ENCODE results near the gene CHMP3. TPM values are rescaled to one million over a fixed set of nuclear protein-coding genes. Genes with fewer than 3 reads are reported as not detected.
"Not testable (repeated sequence)": the region's sequence is repeated elsewhere in the genome, so short reads cannot be mapped to it uniquely, and the experiment has no call there.

Gene CHMP3
- total RNA-seq, 1 experiment from 2014 or later, result 123 TPM

GRCh38 chr2:86552889-86553288, 10.4 kb downstream of the CHMP3 start:
- no peaks in the 10 kb centered on the region for H3K27me3 Mint-ChIP-seq (ENCODE audit: insufficient read depth, unreplicated experiment)
- CTCF ChIA-PET, result no interaction called here

DNA sequence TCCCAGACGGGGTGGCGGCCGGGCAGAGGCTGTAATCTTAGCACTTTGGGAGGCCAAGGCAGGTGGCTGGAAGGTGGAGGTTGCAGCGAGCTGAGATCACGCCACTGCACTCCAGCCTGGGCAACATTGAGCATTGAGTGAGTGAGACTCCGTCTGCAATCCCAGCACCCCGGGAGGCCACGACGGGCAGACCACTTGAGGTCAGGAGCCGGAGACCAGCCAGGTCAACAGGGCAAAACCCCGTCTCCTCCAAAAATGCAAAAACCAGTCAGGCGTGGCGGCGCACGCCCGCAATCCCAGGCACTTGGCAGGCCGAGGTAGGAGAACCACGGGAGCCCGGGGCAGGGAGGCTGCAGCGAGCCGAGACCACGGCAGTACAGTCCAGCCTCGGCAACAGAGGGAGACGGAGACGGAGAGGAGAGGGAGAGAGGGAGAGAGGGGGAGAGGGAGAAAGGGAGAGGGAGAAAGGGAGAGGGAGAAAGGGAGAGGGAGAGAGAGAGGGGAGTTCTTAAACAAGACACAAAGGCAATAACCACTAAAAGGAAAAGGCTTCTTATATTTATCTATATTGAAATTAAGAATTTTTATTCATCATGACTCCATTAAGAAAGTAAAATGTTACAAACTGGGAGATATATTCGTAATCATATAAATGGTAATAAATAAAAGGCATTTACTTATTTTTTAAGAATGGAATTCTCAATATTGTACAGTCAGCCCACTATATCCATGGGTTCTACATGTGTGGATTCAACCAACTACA, 13.1 kb downstream of the CHMP3 start:
- H3K36me3 Mint-ChIP-seq (ENCODE audit: insufficient read depth, unreplicated experiment), result peaks cover 16% of the 10 kb centered on the region
- H3K27me3 Mint-ChIP-seq (ENCODE audit: insufficient read depth, unreplicated experiment); CTCF ChIA-PET; H3K4me3 Mint-ChIP-seq (ENCODE audit: unreplicated experiment); H3K9me3 Mint-ChIP-seq (ENCODE audit: unreplicated experiment); POLR2A ChIA-PET; DNase-seq (ENCODE audit: unreplicated experiment); H3K4me1 Mint-ChIP-seq (ENCODE audit: insufficient read depth, unreplicated experiment); BruUV-seq (replicated peaks); H3K27ac Mint-ChIP-seq (ENCODE audit: low read depth, unreplicated experiment); intact Hi-C loops (cut with micrococcal nuclease): not testable (repeated sequence)

More at GRCh38 chr2:86552889-86553288, 10.4 kb downstream of the CHMP3 start:
- POLR2A ChIA-PET, result interaction anchor here (1.8 kb wide), 1 partner anchor 9 kb away, joined by 13 read pairs; no protein-coding TSS in a partner anchor
- Mint-ChIP-seq H3K27ac (ENCODE audit: low read depth, unreplicated experiment) (no peak overlapping the region), H3K36me3 (ENCODE audit: insufficient read depth, unreplicated experiment) (peaks cover 9% of the 10 kb centered on the region), H3K4me1 (ENCODE audit: insufficient read depth, unreplicated experiment) (no peaks in the 10 kb centered on the region), H3K9me3 (ENCODE audit: unreplicated experiment) (no peaks in the 10 kb centered on the region), H3K4me3 (ENCODE audit: unreplicated experiment) (no peak overlapping the region)
- no TSS peak for BruUV-seq (replicated peaks)
- intact Hi-C loops (cut with micrococcal nuclease), result no loop called here
- DNase-seq (ENCODE audit: unreplicated experiment), result no peak
- no peak for TF ChIP-seq CTCF (IDR thresholded peaks at IDR 0.05; ENCODE audit: unreplicated experiment)

DNA sequence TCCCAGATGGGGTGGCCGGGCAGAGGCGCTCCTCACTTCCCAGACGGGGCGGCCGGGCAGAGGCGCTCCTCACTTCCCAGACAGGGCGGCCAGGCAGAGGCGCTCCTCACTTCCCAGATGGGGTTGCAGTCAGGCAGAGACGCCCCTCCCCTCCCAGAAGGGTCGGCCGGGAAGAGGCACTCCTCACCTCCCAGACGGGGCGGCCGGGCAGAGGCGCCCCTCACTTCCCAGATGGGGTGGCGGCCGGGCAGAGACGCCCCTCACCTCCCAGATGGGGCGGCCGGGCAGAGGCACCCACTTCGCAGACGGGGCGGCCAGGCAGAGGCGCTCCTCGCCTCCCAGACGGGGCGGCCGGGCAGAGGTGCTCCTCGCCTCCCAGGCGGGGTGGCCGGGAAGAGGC, 13.8 kb downstream of the CHMP3 start:
- H3K4me3 Mint-ChIP-seq (ENCODE audit: unreplicated experiment); DNase-seq (ENCODE audit: unreplicated experiment); BruUV-seq (replicated peaks); H3K4me1 Mint-ChIP-seq (ENCODE audit: insufficient read depth, unreplicated experiment); H3K27me3 Mint-ChIP-seq (ENCODE audit: insufficient read depth, unreplicated experiment); H3K9me3 Mint-ChIP-seq (ENCODE audit: unreplicated experiment); POLR2A ChIA-PET; intact Hi-C loops (cut with micrococcal nuclease); CTCF ChIA-PET; H3K27ac Mint-ChIP-seq (ENCODE audit: low read depth, unreplicated experiment): not testable (repeated sequence)
- peaks cover 16% of the 10 kb centered on the region for H3K36me3 Mint-ChIP-seq (ENCODE audit: insufficient read depth, unreplicated experiment)

- BruUV-seq (replicated peaks); H3K9me3 Mint-ChIP-seq (ENCODE audit: unreplicated experiment); H3K4me3 Mint-ChIP-seq (ENCODE audit: unreplicated experiment); CTCF ChIA-PET; DNase-seq (ENCODE audit: unreplicated experiment); POLR2A ChIA-PET; H3K27ac Mint-ChIP-seq (ENCODE audit: low read depth, unreplicated experiment); intact Hi-C loops (cut with micrococcal nuclease); H3K27me3 Mint-ChIP-seq (ENCODE audit: insufficient read depth, unreplicated experiment); H3K4me1 Mint-ChIP-seq (ENCODE audit: insufficient read depth, unreplicated experiment): not testable (repeated sequence)
- peaks cover 16% of the 10 kb centered on the region for H3K36me3 Mint-ChIP-seq (ENCODE audit: insufficient read depth, unreplicated experiment)
Observed at GRCh38 chr2:86548913-86549396, 14.3 kb downstream of the CHMP3 start.

- CTCF ChIA-PET, result interaction anchor here (0.6 kb wide), 2 partner anchors 11 to 21 kb away, joined by 4 read pairs; no protein-coding TSS in a partner anchor
- H3K9me3 Mint-ChIP-seq (ENCODE audit: unreplicated experiment); intact Hi-C loops (cut with micrococcal nuclease); BruUV-seq (replicated peaks); H3K27ac Mint-ChIP-seq (ENCODE audit: low read depth, unreplicated experiment); POLR2A ChIA-PET; H3K27me3 Mint-ChIP-seq (ENCODE audit: insufficient read depth, unreplicated experiment); DNase-seq (ENCODE audit: unreplicated experiment); H3K4me1 Mint-ChIP-seq (ENCODE audit: insufficient read depth, unreplicated experiment); H3K4me3 Mint-ChIP-seq (ENCODE audit: unreplicated experiment): not testable (repeated sequence)
- H3K36me3 Mint-ChIP-seq (ENCODE audit: insufficient read depth, unreplicated experiment), result peaks cover 16% of the 10 kb centered on the region
Observed at GRCh38 chr2:86548165-86548912, 14.9 kb downstream of the CHMP3 start.

DNA sequence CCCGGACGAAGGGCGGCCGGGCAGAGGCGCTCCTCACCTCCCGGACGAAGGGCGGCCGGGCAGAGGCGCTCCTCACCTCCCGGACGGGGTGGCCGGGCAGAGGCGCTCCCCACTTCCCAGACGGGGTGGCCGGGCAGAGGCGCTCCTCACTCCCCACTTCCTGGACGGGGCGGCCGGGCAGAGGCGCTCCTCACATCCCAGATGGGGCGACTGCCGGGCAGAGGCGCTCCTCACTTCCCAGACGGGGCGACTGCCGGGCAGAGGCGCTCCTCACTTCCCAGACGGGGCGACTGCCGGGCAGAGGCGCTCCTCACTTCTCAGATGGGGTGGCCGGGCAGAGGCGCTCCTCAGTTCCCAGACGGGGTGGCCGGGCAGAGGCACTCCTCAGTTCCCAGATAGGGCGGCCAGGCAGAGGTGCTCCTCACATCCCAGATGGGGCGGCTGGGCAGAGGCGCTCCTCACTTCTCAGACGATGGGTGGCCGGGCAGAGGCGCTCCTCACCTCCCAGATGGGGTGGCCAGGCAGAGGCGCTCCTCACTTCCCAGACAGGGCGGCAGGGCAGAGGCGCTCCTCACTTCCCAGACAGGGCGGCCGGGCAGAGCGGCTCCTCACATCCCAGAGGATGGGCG, 17.8 kb downstream of the CHMP3 start:
- CTCF ChIA-PET; BruUV-seq (replicated peaks); DNase-seq (ENCODE audit: unreplicated experiment); POLR2A ChIA-PET; H3K9me3 Mint-ChIP-seq (ENCODE audit: unreplicated experiment); H3K4me1 Mint-ChIP-seq (ENCODE audit: insufficient read depth, unreplicated experiment); H3K27ac Mint-ChIP-seq (ENCODE audit: low read depth, unreplicated experiment); intact Hi-C loops (cut with micrococcal nuclease); H3K4me3 Mint-ChIP-seq (ENCODE audit: unreplicated experiment); H3K27me3 Mint-ChIP-seq (ENCODE audit: insufficient read depth, unreplicated experiment): not testable (repeated sequence)
- H3K36me3 Mint-ChIP-seq (ENCODE audit: insufficient read depth, unreplicated experiment), result peaks cover 22% of the 10 kb centered on the region

DNA sequence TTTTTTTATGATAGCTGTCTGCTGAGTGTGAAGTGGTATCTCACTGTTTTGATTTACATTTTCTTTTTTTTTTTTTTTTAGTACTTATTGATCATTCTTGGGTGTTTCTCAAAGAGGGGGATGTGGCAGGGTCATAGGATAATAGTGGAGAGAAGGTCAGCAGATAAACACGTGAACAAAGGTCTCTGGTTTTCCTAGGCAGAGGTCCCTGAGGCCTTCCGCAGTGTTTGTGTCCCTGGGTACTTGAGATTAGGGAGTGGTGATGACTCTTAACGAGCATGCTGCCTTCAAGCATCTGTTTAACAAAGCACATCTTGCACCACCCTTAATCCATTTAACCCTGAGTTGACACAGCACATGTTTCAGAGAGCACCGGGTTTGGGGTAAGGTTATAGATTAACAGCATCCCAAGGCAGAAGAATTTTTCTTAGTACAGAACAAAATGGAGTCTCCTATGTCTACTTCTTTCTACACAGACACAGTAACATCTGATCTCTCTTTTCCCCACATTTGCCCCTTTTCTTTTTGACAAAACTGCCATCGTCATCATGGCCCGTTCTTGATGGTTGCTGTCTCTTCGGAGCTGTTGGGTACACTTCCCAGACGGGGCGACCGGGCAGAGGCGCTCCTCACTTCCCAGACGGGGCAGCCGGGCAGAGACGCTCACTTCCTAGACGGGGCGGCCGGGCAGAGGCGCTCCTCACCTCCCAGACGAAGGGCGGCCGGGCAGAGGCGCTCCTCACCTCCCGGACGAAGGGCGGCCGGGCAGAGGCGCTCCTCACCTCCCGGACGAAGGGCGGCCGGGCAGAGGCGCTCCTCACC, 18.8 kb downstream of the CHMP3 start:
- H3K27ac Mint-ChIP-seq (ENCODE audit: low read depth, unreplicated experiment); POLR2A ChIA-PET; H3K27me3 Mint-ChIP-seq (ENCODE audit: insufficient read depth, unreplicated experiment); H3K4me3 Mint-ChIP-seq (ENCODE audit: unreplicated experiment); DNase-seq (ENCODE audit: unreplicated experiment); BruUV-seq (replicated peaks); H3K9me3 Mint-ChIP-seq (ENCODE audit: unreplicated experiment); intact Hi-C loops (cut with micrococcal nuclease); H3K4me1 Mint-ChIP-seq (ENCODE audit: insufficient read depth, unreplicated experiment): not testable (repeated sequence)
- CTCF ChIA-PET, result interaction anchor here (0.6 kb wide), 1 partner anchor 69 kb away, joined by 5 read pairs; no protein-coding TSS in a partner anchor
- peaks cover 22% of the 10 kb centered on the region for H3K36me3 Mint-ChIP-seq (ENCODE audit: insufficient read depth, unreplicated experiment)

All from MCF 10A (cell line).